ENCODE measurements around the gene KIF5C.

KIF5C gene

GRCh38 chr2:148989882-148990493, 115.0 kb downstream of the KIF5C start:
- in situ Hi-C loops (cut with MboI; ENCODE audit: low sequenced_read_pairs, unreplicated experiment): loop anchor here (25.0 kb wide), 2 partner anchors 428 to 1003 kb away; no protein-coding TSS in a partner anchor
- peak; percentile 72 for DNase-seq (ENCODE audit: low spot score)

GRCh38 chr2:148990968-148991367, 115.9 kb downstream of the KIF5C start:
- no peak for DNase-seq (ENCODE audit: low spot score)
- in situ Hi-C loops (cut with MboI; ENCODE audit: low sequenced_read_pairs, unreplicated experiment): loop anchor here (25.0 kb wide), 2 partner anchors 429 to 1004 kb away; no protein-coding TSS in a partner anchor
- no peak for TF ChIP-seq CTCF (IDR thresholded peaks at IDR 0.05; ENCODE audit: borderline replicate concordance, control extremely low read depth, extremely low read depth, insufficient read depth, missing control alignments)

More at GRCh38 chr2:148989882-148990493, 115.0 kb downstream of the KIF5C start:
- peak; percentile 61 for TF ChIP-seq CTCF (IDR thresholded peaks at IDR 0.05; ENCODE audit: borderline replicate concordance, control extremely low read depth, extremely low read depth, insufficient read depth, missing control alignments)

- in situ Hi-C loops (cut with MboI; ENCODE audit: low sequenced_read_pairs, unreplicated experiment): loop anchor here (25.0 kb wide), 2 partner anchors 430 to 1005 kb away; no protein-coding TSS in a partner anchor
- no peak for DNase-seq (ENCODE audit: low spot score)
- TF ChIP-seq CTCF (IDR thresholded peaks at IDR 0.05; ENCODE audit: borderline replicate concordance, control extremely low read depth, extremely low read depth, insufficient read depth, missing control alignments): no peak
Observed at GRCh38 chr2:148992448-148992847, 117.4 kb downstream of the KIF5C start.

GRCh38 chr2:148993351-148993750, 118.3 kb downstream of the KIF5C start:
- in situ Hi-C loops (cut with MboI; ENCODE audit: low sequenced_read_pairs, unreplicated experiment): loop anchor here (25.0 kb wide), 2 partner anchors 431 to 1006 kb away; no protein-coding TSS in a partner anchor
- DNase-seq (ENCODE audit: low spot score): no peak
- no peak for TF ChIP-seq CTCF (IDR thresholded peaks at IDR 0.05; ENCODE audit: borderline replicate concordance, control extremely low read depth, extremely low read depth, insufficient read depth, missing control alignments)

- in situ Hi-C loops (cut with MboI; ENCODE audit: low sequenced_read_pairs, unreplicated experiment): loop anchor here (25.0 kb wide), 2 partner anchors 432 to 1007 kb away; no protein-coding TSS in a partner anchor
- DNase-seq (ENCODE audit: low spot score): no peak
- no peak for TF ChIP-seq CTCF (IDR thresholded peaks at IDR 0.05; ENCODE audit: borderline replicate concordance, control extremely low read depth, extremely low read depth, insufficient read depth, missing control alignments)
Observed at GRCh38 chr2:148994341-148994740, 119.3 kb downstream of the KIF5C start.

GRCh38 chr2:148996805-148997204, 121.8 kb downstream of the KIF5C start:
- DNase-seq (ENCODE audit: low spot score): no peak
- in situ Hi-C loops (cut with MboI; ENCODE audit: low sequenced_read_pairs, unreplicated experiment): loop anchor here (25.0 kb wide), 2 partner anchors 435 to 1010 kb away; no protein-coding TSS in a partner anchor
- no peak for TF ChIP-seq CTCF (IDR thresholded peaks at IDR 0.05; ENCODE audit: borderline replicate concordance, control extremely low read depth, extremely low read depth, insufficient read depth, missing control alignments)
